SK-N-SH (cell line): Measurements from ENCODE around the gene TRPC3. TPM values are rescaled to one million over a fixed set of nuclear protein-coding genes. Genes with fewer than 3 reads are reported as not detected.

Experiments used
- CTCF ChIA-PET: fragments of 300-600, 350-600 bp; formaldehyde crosslinking; extraction: SDS; loops from one replicate; lab custom pipeline; 2021; lab: Yijun Ruan, JAX
- POLR2A ChIA-PET: fragments of 350-600 bp; sonication (Branson Sonifier 250); formaldehyde crosslinking; extraction: SDS; loops from one replicate; lab custom pipeline; 2020; ENCODE audit warnings: antibody characterized with exemption, inconsistent platforms; lab: Yijun Ruan, JAX
- DNase-seq: peaks from one replicate; pipeline ENCODE4 v3.0.0; 2012
- H2AFZ ChIP-seq: fragments of 200-600 bp; sonication (generic); 2 replicates; pipeline ENCODE4 v1.8.1; 2016; ENCODE audit warnings: antibody characterized with exemption, mild to moderate bottlenecking, low read depth
- H3F3A ChIP-seq: fragments of 200-600 bp; sonication (generic); replicated peaks from 2 replicates; pipeline ENCODE3; 2016; ENCODE audit warnings: antibody characterized with exemption, mild to moderate bottlenecking; ENCODE audit not compliant: insufficient read depth
- H3K27ac ChIP-seq, 2 experiments: fragments of 200-500 bp in 1 of 2; fragments of 200-600 bp in 1 of 2; sonication (Bioruptor generic) in 1 of 2; sonication (generic), shearing (Covaris generic) in 1 of 2; 2 replicates each; pipeline versions ENCODE4 v1.5.1 to v1.6.1; 2014 to 2016; ENCODE audit warnings: low read depth in 2 of 2, inconsistent platforms in 1 of 2, low read length in 1 of 2, mild to moderate bottlenecking in 1 of 2, mixed read lengths in 1 of 2
- H3K27me3 ChIP-seq: fragments of 200-600 bp; sonication (generic), shearing (Covaris generic); 2 replicates; pipeline ENCODE4 v1.6.1; 2016; ENCODE audit warnings: mixed run types; ENCODE audit not compliant: insufficient read depth
- H3K36me3 ChIP-seq, 2 experiments: fragments of 200-500 bp in 1 of 2; fragments of 200-600 bp in 1 of 2; sonication (Bioruptor generic) in 1 of 2; sonication (generic) in 1 of 2; replicated peaks in 1 of 2; 2 replicates each; pipeline versions ENCODE3 to v1.5.1; 2014 to 2016; ENCODE audit warnings: low read length in 1 of 2, mild to moderate bottlenecking in 1 of 2; ENCODE audit not compliant: insufficient read depth in 2 of 2, control insufficient read depth in 1 of 2
- H3K4me1 ChIP-seq, 2 experiments: fragments of 200-500 bp in 1 of 2; fragments of 200-600 bp in 1 of 2; sonication (Bioruptor generic) in 1 of 2; sonication (generic), shearing (Covaris generic) in 1 of 2; 2 replicates each; pipeline versions ENCODE4 v1.5.1 to v1.6.1; 2014 to 2016; ENCODE audit warnings: low read depth in 1 of 2, low read length in 1 of 2, mixed run types in 1 of 2; ENCODE audit not compliant: insufficient read depth in 2 of 2, control insufficient read depth in 1 of 2
- H3K4me2 ChIP-seq: fragments of 200-600 bp; sonication (generic), shearing (Covaris generic); 2 replicates; pipeline ENCODE4 v1.6.1; 2017; ENCODE audit warnings: mixed run types
- H3K4me3 ChIP-seq, 2 experiments: fragments of 200-500 bp in 1 of 2; fragments of 200-600 bp in 1 of 2; sonication (Bioruptor generic) in 1 of 2; sonication (generic), shearing (Covaris generic) in 1 of 2; 2 replicates each; pipeline versions ENCODE4 v1.5.1 to v1.8.1; 2014 to 2016; ENCODE audit warnings: low read depth in 2 of 2, inconsistent platforms in 1 of 2, low read length in 1 of 2, mild to moderate bottlenecking in 1 of 2, mixed read lengths in 1 of 2, moderate library complexity in 1 of 2
- H3K79me2 ChIP-seq: fragments of 200-600 bp; sonication (generic); 2 replicates; pipeline ENCODE4 v1.8.1; 2017; ENCODE audit warnings: mild to moderate bottlenecking; ENCODE audit not compliant: insufficient read depth
- H3K9ac ChIP-seq: fragments of 200-600 bp; sonication (generic); 2 replicates; pipeline ENCODE4 v1.6.1; 2017; ENCODE audit warnings: mixed run types
- H3K9me2 ChIP-seq: fragments of 200-600 bp; sonication (generic); 2 replicates; pipeline ENCODE4 v1.6.1; 2017; ENCODE audit warnings: mixed run types
- H3K9me3 ChIP-seq: fragments of 200-600 bp; sonication (generic); 2 replicates; pipeline ENCODE4 v1.6.1; 2017; ENCODE audit warnings: mixed run types, mild to moderate bottlenecking, moderate library complexity
- H4K20me1 ChIP-seq: fragments of 200-600 bp; sonication (generic); 2 replicates; pipeline ENCODE4 v1.6.1; 2017; ENCODE audit warnings: mild to moderate bottlenecking, mixed run types; ENCODE audit not compliant: insufficient read depth
- CHD2 ChIP-seq: fragments of 150-350 bp; IDR thresholded peaks from 2 replicates; pipeline ENCODE4 v1.6.1; 2018; ENCODE audit warnings: low read length; ENCODE audit not compliant: partially characterized antibody
- EZH2phosphoT487 ChIP-seq: fragments of 200-600 bp; sonication (generic); IDR thresholded peaks from 2 replicates; pipeline ENCODE4 v1.6.1; 2017; ENCODE audit warnings: low read depth, mixed run types, mild to moderate bottlenecking, antibody characterized with exemption, moderate library complexity, borderline replicate concordance
- FOSL2 ChIP-seq: IDR thresholded peaks from 2 replicates; pipeline ENCODE4 v1.4.0; 2012; ENCODE audit warnings: low read depth, mild to moderate bottlenecking, moderate library complexity, borderline replicate concordance
- GATA2 ChIP-seq: sonication (generic); formaldehyde crosslinking; IDR thresholded peaks from 2 replicates; pipeline ENCODE4 v1.5.0; 2020; ENCODE audit warnings: mild to moderate bottlenecking, missing genetic modification reagents
- IRF3 ChIP-seq: fragments of 150-350 bp; IDR thresholded peaks from 2 replicates; pipeline ENCODE4 v1.6.1; 2016; ENCODE audit warnings: mild to moderate bottlenecking, low read depth, low read length
- JUND ChIP-seq: IDR thresholded peaks from 2 replicates; pipeline ENCODE4 v1.4.0; 2012
- MEF2A ChIP-seq: IDR thresholded peaks from 2 replicates; pipeline ENCODE4 v1.4.0; 2012; ENCODE audit warnings: low read depth, borderline replicate concordance
- MXI1 ChIP-seq: IDR thresholded peaks from 2 replicates; pipeline ENCODE4 v1.6.1; 2012; ENCODE audit warnings: mild to moderate bottlenecking, low read depth, low read length, improper control_type of control experiment
- RAD21 ChIP-seq: IDR thresholded peaks from 2 replicates; pipeline ENCODE4 v1.6.1; 2012; ENCODE audit warnings: mild to moderate bottlenecking, low read length
- RCOR1 ChIP-seq: fragments of 150-350 bp; IDR thresholded peaks from 2 replicates; pipeline ENCODE4 v1.6.1; 2017; ENCODE audit warnings: antibody characterized with exemption, low read length
- REST ChIP-seq: IDR thresholded peaks from 2 replicates; pipeline ENCODE4 v1.6.1; 2012; ENCODE audit warnings: mild to moderate bottlenecking, low read depth, low read length, moderate library complexity
- RFX5 ChIP-seq: IDR thresholded peaks from 2 replicates; pipeline ENCODE4 v1.6.1; 2012; ENCODE audit warnings: mild to moderate bottlenecking, improper control_type of control experiment, low read length
- TAF1 ChIP-seq: IDR thresholded peaks from 2 replicates; pipeline ENCODE4 v1.6.1; 2012; ENCODE audit warnings: low read depth, mild to moderate bottlenecking, low read length, moderate library complexity, borderline replicate concordance
- TCF12 ChIP-seq: IDR thresholded peaks from 2 replicates; pipeline ENCODE4 v1.4.0; 2012
- TEAD4 ChIP-seq: IDR thresholded peaks from 2 replicates; pipeline ENCODE4 v1.4.0; 2012; ENCODE audit warnings: mild to moderate bottlenecking, borderline replicate concordance; ENCODE audit not compliant: insufficient read depth
- USF1 ChIP-seq: IDR thresholded peaks from 2 replicates; pipeline ENCODE4 v1.4.0; 2012; ENCODE audit warnings: low read depth, borderline replicate concordance
- USF2 ChIP-seq: fragments of 150-350 bp; IDR thresholded peaks from 2 replicates; pipeline ENCODE4 v1.6.1; 2017; ENCODE audit warnings: antibody characterized with exemption, low read length, low read depth, borderline replicate concordance
- WGBS: methylation state at CpG from one replicate; pipeline ENCODE4 v1.1.6; 2017; ENCODE audit warnings: low lambda C conversion rate; 5-methylcytosine and 5-hydroxymethylcytosine counted together
- polyA plus RNA-seq, 3 experiments: library from polyadenylated mRNA; depleted of rRNA; stranded (reverse); fragments of >200 nt; gene quantifications; 2 replicates each; pipeline ENCODE4 v1.2.3, GENCODE V29; 2012
- TF ChIP-seq, protein P1 (sequence below): fragments of 200-600 bp; sonication (generic); IDR thresholded peaks from 2 replicates; pipeline ENCODE4 v1.6.1; 2017; ENCODE audit warnings: antibody characterized with exemption, mild to moderate bottlenecking, moderate library complexity

Gene TRPC3
- polyA plus RNA-seq, 1 of the 3 experiments (the other 2 are of a cell fraction) = not detected

DNA sequence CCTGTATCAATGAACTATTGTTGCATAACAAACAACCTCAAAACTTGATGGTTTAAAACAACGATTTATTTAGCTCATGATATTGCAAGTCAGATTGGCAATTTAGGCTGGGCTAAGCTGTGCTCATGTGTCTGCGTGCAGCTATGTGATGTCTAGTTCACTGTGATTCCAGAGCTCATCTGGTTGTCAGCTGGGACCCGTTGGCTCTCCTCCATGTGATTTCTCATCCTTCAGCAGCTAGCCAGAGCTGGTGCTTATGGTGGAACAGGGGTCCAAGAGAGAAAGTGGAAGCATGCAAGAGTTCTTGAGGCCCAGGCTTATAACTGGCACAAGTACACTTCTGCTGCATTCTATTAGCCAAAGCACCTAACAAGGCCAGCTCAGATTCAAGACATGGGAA is 28.8 kb upstream of the TRPC3 start:
- Histone ChIP-seq H2AFZ (no peak overlapping the region), H3K4me3 (no peak overlapping the region), H3K27ac (no peak overlapping the region), H3K9me3 (no peaks in the 10 kb centered on the region), H3K9me2 (no peaks in the 10 kb centered on the region), H3K4me2 (no peak overlapping the region), H3F3A (no peaks in the 10 kb centered on the region), H3K4me1 (peaks cover 0 to 4% of the 10 kb centered on the region in 2 experiments; a peak in 1 of 4 replicates), H3K79me2 (no peaks in the 10 kb centered on the region), H4K20me1 (no peaks in the 10 kb centered on the region), H3K9ac (no peak overlapping the region), H3K27me3 (no peaks in the 10 kb centered on the region), H3K36me3 (no peaks in the 10 kb centered on the region)
- ChIA-PET POLR2A (no interaction called here), CTCF (no interaction called here)
- 0% methylated on average over 3 of the region's 3 CpGs for WGBS
- TF ChIP-seq USF1 (no peak), FOSL2 (no peak), RAD21 (no peak), RCOR1 (no peak), USF2 (no peak), RFX5 (no peak), MEF2A (no peak), MXI1 (no peak), TEAD4 (no peak), IRF3 (no peak), TCF12 (no peak), GATA2 (CRISPR knock-in tag) (no peak), REST (no peak), JUND (no peak), CHD2 (no peak), EZH2phosphoT487 (no peak), TAF1 (no peak)
- TF ChIP-seq, protein P1, sequence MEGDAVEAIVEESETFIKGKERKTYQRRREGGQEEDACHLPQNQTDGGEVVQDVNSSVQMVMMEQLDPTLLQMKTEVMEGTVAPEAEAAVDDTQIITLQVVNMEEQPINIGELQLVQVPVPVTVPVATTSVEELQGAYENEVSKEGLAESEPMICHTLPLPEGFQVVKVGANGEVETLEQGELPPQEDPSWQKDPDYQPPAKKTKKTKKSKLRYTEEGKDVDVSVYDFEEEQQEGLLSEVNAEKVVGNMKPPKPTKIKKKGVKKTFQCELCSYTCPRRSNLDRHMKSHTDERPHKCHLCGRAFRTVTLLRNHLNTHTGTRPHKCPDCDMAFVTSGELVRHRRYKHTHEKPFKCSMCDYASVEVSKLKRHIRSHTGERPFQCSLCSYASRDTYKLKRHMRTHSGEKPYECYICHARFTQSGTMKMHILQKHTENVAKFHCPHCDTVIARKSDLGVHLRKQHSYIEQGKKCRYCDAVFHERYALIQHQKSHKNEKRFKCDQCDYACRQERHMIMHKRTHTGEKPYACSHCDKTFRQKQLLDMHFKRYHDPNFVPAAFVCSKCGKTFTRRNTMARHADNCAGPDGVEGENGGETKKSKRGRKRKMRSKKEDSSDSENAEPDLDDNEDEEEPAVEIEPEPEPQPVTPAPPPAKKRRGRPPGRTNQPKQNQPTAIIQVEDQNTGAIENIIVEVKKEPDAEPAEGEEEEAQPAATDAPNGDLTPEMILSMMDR = no peak
- DNase-seq = no peak
